Natural killer cell (primary cell): ENCODE results near the gene FARP1. TPM values are rescaled to one million over a fixed set of nuclear protein-coding genes. Genes with fewer than 3 reads are reported as not detected.

Experiments used
- ATAC-seq, 3 donors: fragments of 150-1000 bp in 2 of 3; fragments of 200-7000 bp in 1 of 3; cut with Tn5 transposase; 1 replicate in 1 of 3; 2 replicates in 2 of 3; pipeline ENCODE4 v1.10.0; 2021; ENCODE audit warnings: mild to moderate bottlenecking in 2 of 3, moderate library complexity in 2 of 3
- DNase-seq, 2 donors: peaks; one replicate each; pipeline versions ENCODE4 v3.0.0 to v3.0.0-alpha.2; 2013 to 2021; ENCODE audit warnings: mixed read lengths in 1 of 2
- H3K27ac ChIP-seq: one replicate; pipeline ENCODE4 v1.5.1; 2013; ENCODE audit warnings: mild to moderate bottlenecking, low read length
- H3K27me3 ChIP-seq: one replicate; pipeline ENCODE4 v1.6.1; 2013; ENCODE audit warnings: low read length; ENCODE audit not compliant: control insufficient read depth, insufficient read depth
- H3K36me3 ChIP-seq: one replicate; pipeline ENCODE4 v1.6.1; 2013; ENCODE audit warnings: low read length; ENCODE audit not compliant: control insufficient read depth, insufficient read depth
- H3K4me1 ChIP-seq: one replicate; pipeline ENCODE4 v1.6.1; 2013; ENCODE audit warnings: low read length; ENCODE audit not compliant: control insufficient read depth, insufficient read depth
- H3K4me3 ChIP-seq: one replicate; pipeline ENCODE4 v1.5.1; 2013; ENCODE audit warnings: low read length
- H3K9me3 ChIP-seq: one replicate; pipeline ENCODE4 v1.6.1; 2013; ENCODE audit warnings: low read length; ENCODE audit not compliant: control insufficient read depth, insufficient read depth
- H3K27ac Mint-ChIP-seq, 2 donors: one replicate each; pipeline ENCODE4 v1.8.0; 2022; ENCODE audit warnings: mild to moderate bottlenecking in 2 of 2, mixed read lengths in 2 of 2, moderate library complexity in 1 of 2
- H3K27me3 Mint-ChIP-seq, 2 donors: one replicate each; pipeline ENCODE4 v1.8.0; 2022; ENCODE audit warnings: low read depth in 2 of 2, mixed read lengths in 2 of 2
- H3K36me3 Mint-ChIP-seq: one replicate; pipeline ENCODE4 v1.8.0; 2022; ENCODE audit warnings: mixed read lengths
- H3K4me1 Mint-ChIP-seq, 2 donors: one replicate each; pipeline ENCODE4 v1.8.0; 2022; ENCODE audit warnings: mixed read lengths in 2 of 2
- H3K4me3 Mint-ChIP-seq: one replicate; pipeline ENCODE4 v1.8.0; 2022; ENCODE audit warnings: mild to moderate bottlenecking, moderate library complexity, mixed read lengths
- H3K9me3 Mint-ChIP-seq, 2 donors: one replicate each; pipeline ENCODE4 v1.8.0; 2022; ENCODE audit warnings: mixed read lengths in 2 of 2
- WGBS: methylation state at CpG from one replicate; pipeline ENCODE4 v1.1.7; 2013; ENCODE audit warnings: missing lambda C conversion rate; ENCODE audit not compliant: insufficient coverage; 5-methylcytosine and 5-hydroxymethylcytosine counted together
- intact Hi-C: fragments of 100-400 bp; cut with micrococcal nuclease; formaldehyde crosslinking; loops from one replicate; pipeline ENCODE4 v1.14.2; 2022
- total RNA-seq, 4 donors: library from RNA; stranded (reverse); fragments of 120-200 nt in 1 of 4; gene quantifications; one replicate each; pipeline versions ENCODE4 v1.2.3 to v1.2.4, GENCODE V29; 2013 to 2022
- TF ChIP-seq, protein P1 (sequence below): fragments of 200-600 bp; IDR thresholded peaks from one replicate; pipeline ENCODE4 v1.8.0; 2022; ENCODE audit warnings: antibody characterized with exemption

Gene FARP1
- total RNA-seq, 3 donors from 2014 or later (not counting 1 experiment from before 2014, with no cell fraction given) = 0.71 to 1.2 (median 1.1) TPM

GRCh38 chr13:98103531-98103930 is 39.4 kb upstream of the FARP1 start:
- no peak overlapping the region for H3K4me3 ChIP-seq
- no peaks in the 10 kb centered on the region for H3K27me3 ChIP-seq
- Mint-ChIP-seq H3K4me1 (no peaks in the 10 kb centered on the region), H3K9me3 (no peaks in the 10 kb centered on the region), H3K36me3 (no peaks in the 10 kb centered on the region), H3K27me3 (peaks cover 0 to 9% of the 10 kb centered on the region in 2 donors), H3K27ac (no peak overlapping the region), H3K4me3 (no peak overlapping the region)
- H3K4me1 ChIP-seq = no peaks in the 10 kb centered on the region
- DNase-seq = no peak
- no peak for ATAC-seq
- intact Hi-C loops = no loop called here
- TF ChIP-seq, protein P1, sequence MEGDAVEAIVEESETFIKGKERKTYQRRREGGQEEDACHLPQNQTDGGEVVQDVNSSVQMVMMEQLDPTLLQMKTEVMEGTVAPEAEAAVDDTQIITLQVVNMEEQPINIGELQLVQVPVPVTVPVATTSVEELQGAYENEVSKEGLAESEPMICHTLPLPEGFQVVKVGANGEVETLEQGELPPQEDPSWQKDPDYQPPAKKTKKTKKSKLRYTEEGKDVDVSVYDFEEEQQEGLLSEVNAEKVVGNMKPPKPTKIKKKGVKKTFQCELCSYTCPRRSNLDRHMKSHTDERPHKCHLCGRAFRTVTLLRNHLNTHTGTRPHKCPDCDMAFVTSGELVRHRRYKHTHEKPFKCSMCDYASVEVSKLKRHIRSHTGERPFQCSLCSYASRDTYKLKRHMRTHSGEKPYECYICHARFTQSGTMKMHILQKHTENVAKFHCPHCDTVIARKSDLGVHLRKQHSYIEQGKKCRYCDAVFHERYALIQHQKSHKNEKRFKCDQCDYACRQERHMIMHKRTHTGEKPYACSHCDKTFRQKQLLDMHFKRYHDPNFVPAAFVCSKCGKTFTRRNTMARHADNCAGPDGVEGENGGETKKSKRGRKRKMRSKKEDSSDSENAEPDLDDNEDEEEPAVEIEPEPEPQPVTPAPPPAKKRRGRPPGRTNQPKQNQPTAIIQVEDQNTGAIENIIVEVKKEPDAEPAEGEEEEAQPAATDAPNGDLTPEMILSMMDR = no peak
- H3K9me3 ChIP-seq = no peaks in the 10 kb centered on the region
- no peaks in the 10 kb centered on the region for H3K36me3 ChIP-seq
- no peak overlapping the region for H3K27ac ChIP-seq
- 100% methylated on average over 2 of the region's 2 CpGs for WGBS

DNA sequence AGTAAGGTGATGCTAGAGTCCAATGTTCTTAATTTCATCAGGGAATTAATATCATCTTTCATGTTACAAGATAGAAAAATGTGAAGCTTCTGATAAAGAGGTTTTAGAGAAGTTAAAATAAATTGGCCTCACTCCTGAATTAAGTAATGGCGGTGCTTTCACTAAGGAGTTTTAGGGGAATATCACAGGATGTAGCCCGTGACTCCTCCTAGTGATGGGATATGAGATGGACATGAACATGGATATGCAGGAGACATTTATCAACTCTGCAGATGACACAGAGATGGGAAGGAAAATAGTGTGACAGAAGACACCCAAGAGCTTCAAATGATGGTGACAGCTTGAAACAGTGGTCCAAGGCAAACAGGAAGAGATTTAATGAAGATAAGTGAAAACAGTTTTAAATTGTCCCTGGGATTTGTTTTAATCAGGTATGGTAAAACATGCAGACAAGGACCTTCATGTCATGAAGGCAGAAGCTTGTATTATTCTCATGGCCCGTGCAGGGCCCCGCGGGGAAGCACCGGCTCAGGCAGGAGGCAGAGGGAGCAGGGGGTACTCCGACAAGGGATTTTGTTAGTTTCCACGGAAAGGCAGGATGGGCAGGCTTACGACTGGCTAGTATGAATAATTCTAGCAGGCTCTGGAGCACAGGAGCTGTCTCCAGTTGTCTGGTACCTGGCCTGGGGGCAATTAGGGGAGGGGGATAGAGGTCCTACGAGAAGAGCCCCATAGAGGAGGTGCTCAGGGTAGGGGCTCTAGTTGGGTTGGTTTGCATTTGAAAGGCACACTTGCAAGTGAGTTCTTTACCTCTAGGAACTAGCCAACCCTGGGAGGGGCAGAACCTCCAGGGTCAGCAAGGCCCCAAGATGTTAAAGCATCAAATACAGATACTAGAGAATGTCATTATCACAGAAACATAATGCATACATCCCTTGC is 38.7 kb upstream of the FARP1 start:
- Histone ChIP-seq H3K27ac (no peak overlapping the region), H3K9me3 (no peaks in the 10 kb centered on the region), H3K4me1 (no peaks in the 10 kb centered on the region), H3K27me3 (no peaks in the 10 kb centered on the region), H3K4me3 (no peak overlapping the region), H3K36me3 (no peaks in the 10 kb centered on the region)
- no peaks in the 10 kb centered on the region for H3K9me3 Mint-ChIP-seq
- intact Hi-C loops = no loop called here
- DNase-seq = no peak
- H3K4me3 Mint-ChIP-seq = no peak overlapping the region
- no peak overlapping the region for H3K27ac Mint-ChIP-seq
- no peaks in the 10 kb centered on the region for H3K36me3 Mint-ChIP-seq
- TF ChIP-seq, protein P1 = no peak
- H3K4me1 Mint-ChIP-seq = no peaks in the 10 kb centered on the region
- ATAC-seq = no peak
- WGBS = 88% methylated on average over 10 of the region's 10 CpGs
- H3K27me3 Mint-ChIP-seq = peaks cover 0 to 9% of the 10 kb centered on the region in 2 donors

DNA sequence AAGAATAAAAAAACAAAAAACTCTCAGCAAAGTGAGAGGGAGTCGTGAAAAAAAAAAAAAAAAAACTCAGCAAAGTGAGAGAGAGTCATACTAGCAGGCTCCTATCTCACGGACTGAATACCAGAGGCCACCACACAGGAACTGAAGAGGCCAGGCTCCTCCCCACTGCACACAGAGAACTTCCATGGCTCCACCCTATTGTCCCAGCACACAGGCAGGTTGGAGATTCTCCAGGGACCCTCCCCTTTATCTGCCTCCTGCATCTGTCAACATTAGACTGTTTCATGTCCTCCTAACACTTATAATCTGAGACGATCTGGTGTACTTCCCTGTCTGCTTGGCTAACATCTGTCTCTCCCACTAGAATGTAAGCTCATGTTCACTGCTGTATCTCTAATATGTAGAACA is 37.0 kb upstream of the FARP1 start:
- intact Hi-C loops = no loop called here
- H3K4me1 Mint-ChIP-seq = no peaks in the 10 kb centered on the region
- DNase-seq (no peak), ATAC-seq (no peak)
- Histone ChIP-seq H3K27ac (no peak overlapping the region), H3K36me3 (no peaks in the 10 kb centered on the region), H3K4me3 (no peak overlapping the region), H3K9me3 (no peaks in the 10 kb centered on the region), H3K27me3 (no peaks in the 10 kb centered on the region), H3K4me1 (no peaks in the 10 kb centered on the region)
- H3K27ac Mint-ChIP-seq = no peak overlapping the region
- no peak overlapping the region for H3K4me3 Mint-ChIP-seq
- no peaks in the 10 kb centered on the region for H3K9me3 Mint-ChIP-seq
- H3K27me3 Mint-ChIP-seq = peaks cover 0 to 9% of the 10 kb centered on the region in 2 donors
- WGBS = 56% methylated on average over 3 of the region's 3 CpGs
- no peaks in the 10 kb centered on the region for H3K36me3 Mint-ChIP-seq
- TF ChIP-seq, protein P1 = no peak
